Coronary artery (tissue), 2 donors: ENCODE measurements around the gene TRIM56.

Source experiments
- DNase-seq: peaks from one replicate; pipeline ENCODE4 v3.0.0-alpha.2; 2017; ENCODE audit warnings: low spot score
- H3K27ac ChIP-seq, 2 donors: fragments of 200-600 bp; sonication (generic); one replicate each; pipeline ENCODE4 v1.5.1; 2016 to 2019
- H3K4me3 ChIP-seq: fragments of 200-600 bp; sonication (generic); 2 replicates; pipeline ENCODE4 v1.5.1; 2016; ENCODE audit warnings: mild to moderate bottlenecking, moderate library complexity
- CTCF ChIP-seq: fragments of 200-600 bp; sonication (generic); IDR thresholded peaks from one replicate; pipeline ENCODE4 v1.5.1; 2019; ENCODE audit warnings: antibody characterized with exemption

TRIM56 gene

GRCh38 chr7:101140339-101140699 is 55.0 kb downstream of the TRIM56 start:
- no peak for DNase-seq
- no peak overlapping the region for H3K4me3 ChIP-seq
- TF ChIP-seq CTCF: no peak
- no peak overlapping the region for H3K27ac ChIP-seq

- no peak for DNase-seq
- Histone ChIP-seq H3K27ac (no peak overlapping the region), H3K4me3 (no peak overlapping the region)
- TF ChIP-seq CTCF: no peak
Measured at GRCh38 chr7:101140746-101141382, 55.6 kb downstream of the TRIM56 start.
